GM12878 (cell line): Measurements from ENCODE around the gene ILRUN. TPM values are rescaled to one million over a fixed set of nuclear protein-coding genes. Genes with fewer than 3 reads are reported as not detected.

ENCODE experiments used
- ATAC-seq: fragments of 200-7000 bp; cut with Tn5 transposase; 3 replicates; pipeline ENCODE4 v1.9.1; 2020; ENCODE audit warnings: mild to moderate bottlenecking, moderate library complexity
- BruUV-seq: library from RNA; stranded (reverse); fragments of 400-500 nt; replicated peaks from 2 replicates; lab custom pipeline; 2021; lab: Mats Ljungman, UMichigan
- CTCF ChIA-PET: fragments of 300-600 bp; sonication (Branson Sonifier 250); formaldehyde crosslinking; extraction: SDS; loops from one replicate; lab custom pipeline; 2021; ENCODE audit warnings: inconsistent platforms; lab: Yijun Ruan, JAX
- POLR2A ChIA-PET: fragments of 350-600 bp; formaldehyde crosslinking; extraction: SDS; loops from one replicate; lab custom pipeline; 2021; ENCODE audit warnings: inconsistent platforms; lab: Charles Lee
- RAD21 ChIA-PET: fragments of 300-600 bp; sonication (Branson Sonifier 250); formaldehyde crosslinking; loops from one replicate; lab custom pipeline; 2023; ENCODE audit warnings: antibody characterized with exemption; ENCODE audit not compliant: unreplicated experiment; lab: Charles Lee
- SMC1A ChIA-PET: fragments of 300-600 bp; sonication (Branson Sonifier 250); formaldehyde crosslinking; loops from one replicate; lab custom pipeline; 2023; ENCODE audit not compliant: unreplicated experiment, uncharacterized antibody; lab: Charles Lee
- DNase-seq: peaks from one replicate; pipeline ENCODE4 v3.0.0-alpha.2; 2011; ENCODE audit warnings: low read depth, low spot score
- FAIRE-seq: peaks from 3 replicates; lab custom pipeline; 2011; peaks lifted over from hg19 to GRCh38; lab: Jason Lieb, UNC
- H2AFZ ChIP-seq: 2 replicates; pipeline ENCODE4 v1.6.0; 2011; ENCODE audit warnings: low read depth, low read length, control low read depth; ENCODE audit not compliant: control insufficient read depth
- H3K27ac ChIP-seq: 2 replicates; pipeline ENCODE4 v1.5.1; 2011; ENCODE audit warnings: control low read depth; ENCODE audit not compliant: control insufficient read depth, insufficient read depth
- H3K27me3 ChIP-seq, 2 experiments: replicated peaks in 1 of 2; 2 replicates each; pipeline versions ENCODE4 v1.6.0 to v1.6.1; 2011; ENCODE audit warnings: low read length in 1 of 2; ENCODE audit not compliant: control insufficient read depth in 2 of 2, insufficient read depth in 2 of 2
- H3K36me3 ChIP-seq, 2 experiments: 2 replicates each; pipeline ENCODE4 v1.5.1; 2011; ENCODE audit warnings: low read length in 1 of 2; ENCODE audit not compliant: control insufficient read depth in 2 of 2, insufficient read depth in 2 of 2
- H3K4me1 ChIP-seq: 2 replicates; pipeline ENCODE4 v1.6.1; 2011; ENCODE audit warnings: mild to moderate bottlenecking, low read length, moderate library complexity, mixed read lengths; ENCODE audit not compliant: control insufficient read depth, insufficient read depth
- H3K4me2 ChIP-seq: 2 replicates; pipeline ENCODE4 v1.6.0; 2011; ENCODE audit warnings: control low read depth; ENCODE audit not compliant: control insufficient read depth, insufficient read depth
- H3K4me3 ChIP-seq: fragments of 200-600 bp; sonication (generic); 2 replicates; pipeline ENCODE4 v1.5.1; 2016
- H3K79me2 ChIP-seq: 2 replicates; pipeline ENCODE4 v1.6.0; 2011; ENCODE audit warnings: low read length; ENCODE audit not compliant: control insufficient read depth, insufficient read depth
- H3K9ac ChIP-seq: 2 replicates; pipeline ENCODE4 v1.8.0; 2011; ENCODE audit warnings: low read length, control low read depth, mixed read lengths; ENCODE audit not compliant: control insufficient read depth, insufficient read depth
- H3K9me3 ChIP-seq: replicated peaks from 3 replicates; pipeline ENCODE4 v1.5.1; 2011; ENCODE audit warnings: mild to moderate bottlenecking, low read length; ENCODE audit not compliant: control insufficient read depth, insufficient read depth
- H4K20me1 ChIP-seq: 2 replicates; pipeline ENCODE4 v1.6.0; 2011; ENCODE audit not compliant: control insufficient read depth, insufficient read depth
- BACH1 ChIP-seq: fragments of 450-650 bp; IDR thresholded peaks from 2 replicates; pipeline ENCODE4 v1.6.1; 2017; ENCODE audit warnings: mild to moderate bottlenecking, borderline replicate concordance
- BRCA1 ChIP-seq: IDR thresholded peaks from 2 replicates; pipeline ENCODE4 v1.6.1; 2011; ENCODE audit warnings: low read depth, low read length, improper control_type of control experiment
- CBX3 ChIP-seq: fragments of 200-600 bp; sonication (generic); IDR thresholded peaks from 2 replicates; pipeline ENCODE4 v1.6.1; 2016; ENCODE audit warnings: low read depth, borderline replicate concordance
- E2F4 ChIP-seq: IDR thresholded peaks from 2 replicates; pipeline ENCODE4 v1.6.1; 2012; ENCODE audit warnings: low read depth, low read length, improper control_type of control experiment
- EP300 ChIP-seq, 2 experiments: fragments of 150-350 bp in 1 of 2; IDR thresholded peaks; 2 replicates each; pipeline ENCODE4 v1.6.1; 2011 to 2012; ENCODE audit warnings: low read depth in 2 of 2, low read length in 2 of 2, borderline replicate concordance in 1 of 2, improper control_type of control experiment in 1 of 2, inconsistent platforms in 1 of 2; ENCODE audit not compliant: control insufficient read depth in 1 of 2
- IKZF1 ChIP-seq: fragments of 450-650 bp; conservative IDR thresholded peaks from 2 replicates; pipeline ENCODE4 v1.6.1; 2017; ENCODE audit warnings: antibody characterized with exemption, mild to moderate bottlenecking
- NR2C1 ChIP-seq: fragments of 450-650 bp; IDR thresholded peaks from 2 replicates; pipeline ENCODE4 v1.6.1; 2017; ENCODE audit warnings: antibody characterized with exemption, mild to moderate bottlenecking, moderate library complexity
- POLR2A ChIP-seq: IDR thresholded peaks from 2 replicates; pipeline ENCODE4 v1.6.1; 2011; ENCODE audit warnings: low read depth, mild to moderate bottlenecking, low read length
- TCF7 ChIP-seq: IDR thresholded peaks from 2 replicates; pipeline ENCODE4 v1.6.1; 2014; ENCODE audit warnings: antibody characterized with exemption, borderline replicate concordance
- ZSCAN29 ChIP-seq: fragments of 450-650 bp; IDR thresholded peaks from 2 replicates; pipeline ENCODE4 v1.6.1; 2017; ENCODE audit warnings: mild to moderate bottlenecking, moderate library complexity
- WGBS: methylation state at CpG from one replicate; pipeline ENCODE4 v1.1.6; 2016; ENCODE audit warnings: low lambda C conversion rate; ENCODE audit not compliant: insufficient replicate concordance, insufficient coverage; ENCODE audit errors: missing lambda C conversion rate; 5-methylcytosine and 5-hydroxymethylcytosine counted together
- in situ Hi-C: fragments of 300-500 bp; cut with MboI; formaldehyde crosslinking; loops from 9 replicates; pipeline ENCODE4 v1.14.3; 2018; ENCODE audit warnings: mixed read lengths
- intact Hi-C: fragments of 100-400 bp; cut with micrococcal nuclease; formaldehyde crosslinking; loops from one replicate; pipeline ENCODE4 v1.14.2; 2022; ENCODE audit not compliant: unreplicated experiment
- polyA plus RNA-seq, 11 experiments: library from polyadenylated mRNA; depleted of rRNA in 4 of 11; unstranded in 6 of 11; stranded (reverse) in 5 of 11; fragments of >200 nt; fragmentation: Nextera tagmentation in 4 of 11; fragmentation: Illumina TruSeq in 1 of 11; extraction: Ambion mirVana in 4 of 11; extraction: Trizol in 1 of 11; gene quantifications; 1 replicate in 1 of 11; 2 replicates in 10 of 11; pipeline versions ENCODE4 v1.2.1 to v1.2.3, GENCODE V29; 2011 to 2016; ENCODE audit warnings: inconsistent platforms in 2 of 11, missing spikeins in 2 of 11, low read depth in 1 of 11
- total RNA-seq, 4 experiments: library from RNA; depleted of rRNA in 3 of 4; stranded (reverse); fragments of >200 nt in 3 of 4; fragmentation: Illumina TruSeq in 1 of 4; extraction: Trizol in 1 of 4; gene quantifications; 2 replicates each; pipeline versions ENCODE4 v1.2.1 to v1.2.3, GENCODE V29; 2013 to 2021

Gene ILRUN
- total and polyA plus RNA-seq, 10 of the 15 experiments (the other 5 are each of a cell fraction or from before 2014, with no cell fraction given), result 21.0 to 114 (median 48.9) TPM

- no peaks in the 10 kb centered on the region for H3K9me3 ChIP-seq
- SMC1A ChIA-PET, result no interaction called here
- ATAC-seq, result no peak
- CTCF ChIA-PET, result no interaction called here
- whole genome bisulfite sequencing, result 50% methylated on average over 1 of the region's 1 CpG
- H3K4me1 ChIP-seq, result no peaks in the 10 kb centered on the region
- no peak overlapping the region for H3K9ac ChIP-seq
- no peak overlapping the region for H3K4me3 ChIP-seq
- H3K79me2 ChIP-seq, result no peaks in the 10 kb centered on the region
- no peak overlapping the region for H2AFZ ChIP-seq
- no peaks in the 10 kb centered on the region for H3K27me3 ChIP-seq
- H3K36me3 ChIP-seq, result no peaks in the 10 kb centered on the region
- no TSS peak for BruUV-seq
- no peak overlapping the region for H3K27ac ChIP-seq
- DNase-seq, result no peak
- TF ChIP-seq EP300 (IDR thresholded peaks at IDR 0.05; ENCODE audit: borderline replicate concordance in 1 of 2, control insufficient read depth in 1 of 2, low read depth in 2 of 2, low read length in 2 of 2), result no peak
- no peak for TF ChIP-seq BRCA1
- no peak for TF ChIP-seq CBX3
- TF ChIP-seq E2F4, result no peak
- TF ChIP-seq BACH1, result no peak
- TF ChIP-seq TCF7, result no peak
- no peak for TF ChIP-seq NR2C1
- no peak for TF ChIP-seq IKZF1
- no peak for TF ChIP-seq POLR2A
- TF ChIP-seq ZSCAN29, result no peak
- TF ChIP-seq, all 136 proteins: peak for 0
- in situ Hi-C loops, result no loop called here
- FAIRE-seq, result no peak
- POLR2A ChIA-PET, result no interaction called here
- H4K20me1 ChIP-seq, result no peaks in the 10 kb centered on the region
- RAD21 ChIA-PET, result no interaction called here
- intact Hi-C loops, result no loop called here
- no peak overlapping the region for H3K4me2 ChIP-seq
Measured at GRCh38 chr6:34726055-34726454, 29.5 kb upstream of the ILRUN start.
